AG09309 (cell line): ENCODE measurements around the gene CSNK1E.
"Not testable (repeated sequence)": the region's sequence is repeated elsewhere in the genome, so short reads cannot be mapped to it uniquely, and the experiment has no call there.

ENCODE experiments used
- DNase-seq: peaks from one replicate; pipeline ENCODE4 v3.0.0-alpha.2; 2010; ENCODE audit warnings: low read depth
- H3K4me3 ChIP-seq: 2 replicates; pipeline ENCODE4 v1.5.1; 2011; ENCODE audit warnings: mild to moderate bottlenecking, low read depth, low read length, moderate library complexity; ENCODE audit not compliant: control insufficient read depth
- CTCF ChIP-seq: IDR thresholded peaks from 2 replicates; pipeline ENCODE4 v1.5.1; 2011; ENCODE audit warnings: mild to moderate bottlenecking, low read depth, low read length, inconsistent platforms; ENCODE audit not compliant: insufficient read depth, control insufficient read depth; ENCODE audit errors: missing control alignments

The CSNK1E gene

GRCh38 chr22:38346506-38346905, 29.3 kb upstream of the CSNK1E start:
- no peak for DNase-seq
- no peak overlapping the region for H3K4me3 ChIP-seq
- no peak for TF ChIP-seq CTCF

GRCh38 chr22:38345782-38346181, 28.5 kb upstream of the CSNK1E start:
- H3K4me3 ChIP-seq = no peak overlapping the region
- DNase-seq = no peak
- TF ChIP-seq CTCF = no peak

GRCh38 chr22:38339893-38340292, 22.7 kb upstream of the CSNK1E start:
- not testable (repeated sequence) for DNase-seq, H3K4me3 ChIP-seq

- no peak overlapping the region for H3K4me3 ChIP-seq
- no peak for DNase-seq
- TF ChIP-seq CTCF = no peak
Observed at GRCh38 chr22:38338772-38339379, 21.6 kb upstream of the CSNK1E start.

- no peak for TF ChIP-seq CTCF
- no peak for DNase-seq
- peak overlapping the region; percentile 47 for H3K4me3 ChIP-seq
Observed at GRCh38 chr22:38336699-38337098, 19.5 kb upstream of the CSNK1E start.

- no peak for TF ChIP-seq CTCF
- DNase-seq = no peak
- no peak overlapping the region for H3K4me3 ChIP-seq
Observed at GRCh38 chr22:38335077-38335476, 17.8 kb upstream of the CSNK1E start.

- H3K4me3 ChIP-seq = peak overlapping the region; percentile 12
- no peak for TF ChIP-seq CTCF
- peak; percentile 45 for DNase-seq
Observed at GRCh38 chr22:38327805-38328204, 10.6 kb upstream of the CSNK1E start.
